ENCODE measurements around the gene BRAP.
"Not testable (repeated sequence)": the region's sequence is repeated elsewhere in the genome, so short reads cannot be mapped to it uniquely, and the experiment has no call there.

BRAP gene

DNA sequence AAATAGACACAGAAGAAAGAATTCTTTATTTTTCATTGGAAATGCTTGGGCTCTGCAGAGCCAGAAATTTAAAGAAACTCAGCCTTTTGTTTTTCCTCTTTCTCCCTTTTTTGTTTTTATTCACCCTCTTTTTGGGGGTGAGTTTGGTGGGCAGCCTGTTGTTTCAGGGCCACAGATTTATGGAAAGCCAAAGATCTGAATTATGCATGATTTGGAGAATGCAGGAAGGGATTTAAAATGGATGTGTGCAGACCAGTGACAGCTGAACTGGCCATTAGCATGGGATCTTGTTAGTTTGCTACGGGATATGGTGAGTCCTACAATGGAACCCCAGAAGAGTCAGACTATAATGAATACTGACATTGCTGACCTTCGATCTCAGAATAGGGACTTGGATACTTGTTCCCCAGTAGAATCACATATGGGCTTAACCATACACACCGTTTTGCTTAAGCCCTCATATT lies 79.0 kb downstream of the BRAP start:
- Histone ChIP-seq H3K9ac (ENCODE audit: low read length) (no peak overlapping the region), H3K4me2 (ENCODE audit: low read length) (no peak overlapping the region), H3F3A (ENCODE audit: insufficient read depth, low read length) (no peaks in the 10 kb centered on the region), H3K9me3 (ENCODE audit: low read length) (no peaks in the 10 kb centered on the region), H3K4me1 (ENCODE audit: insufficient read depth, low read length, severe bottlenecking) (no peaks in the 10 kb centered on the region), H3K27me3 (ENCODE audit: insufficient read depth, low read length) (no peaks in the 10 kb centered on the region), H4K20me1 (ENCODE audit: insufficient read depth, low read length) (no peaks in the 10 kb centered on the region), H3K79me2 (ENCODE audit: insufficient read depth, low read length) (no peaks in the 10 kb centered on the region), H3K4me3 (ENCODE audit: low read depth, low read length, poor library complexity, severe bottlenecking) (no peak overlapping the region), H2AFZ (ENCODE audit: low read length) (no peak overlapping the region), H3K36me3 (ENCODE audit: insufficient read depth, low read length) (no peaks in the 10 kb centered on the region), H3K27ac (ENCODE audit: low read depth, low read length, poor library complexity, severe bottlenecking) (no peak overlapping the region), H3K9me2 (ENCODE audit: low read depth, low read length) (no peaks in the 10 kb centered on the region)
- TF ChIP-seq EZH2 (IDR thresholded peaks at IDR 0.05; ENCODE audit: borderline replicate concordance, low read length) (no peak), CTCF (IDR thresholded peaks at IDR 0.05; ENCODE audit: low read length) (no peak)

DNA sequence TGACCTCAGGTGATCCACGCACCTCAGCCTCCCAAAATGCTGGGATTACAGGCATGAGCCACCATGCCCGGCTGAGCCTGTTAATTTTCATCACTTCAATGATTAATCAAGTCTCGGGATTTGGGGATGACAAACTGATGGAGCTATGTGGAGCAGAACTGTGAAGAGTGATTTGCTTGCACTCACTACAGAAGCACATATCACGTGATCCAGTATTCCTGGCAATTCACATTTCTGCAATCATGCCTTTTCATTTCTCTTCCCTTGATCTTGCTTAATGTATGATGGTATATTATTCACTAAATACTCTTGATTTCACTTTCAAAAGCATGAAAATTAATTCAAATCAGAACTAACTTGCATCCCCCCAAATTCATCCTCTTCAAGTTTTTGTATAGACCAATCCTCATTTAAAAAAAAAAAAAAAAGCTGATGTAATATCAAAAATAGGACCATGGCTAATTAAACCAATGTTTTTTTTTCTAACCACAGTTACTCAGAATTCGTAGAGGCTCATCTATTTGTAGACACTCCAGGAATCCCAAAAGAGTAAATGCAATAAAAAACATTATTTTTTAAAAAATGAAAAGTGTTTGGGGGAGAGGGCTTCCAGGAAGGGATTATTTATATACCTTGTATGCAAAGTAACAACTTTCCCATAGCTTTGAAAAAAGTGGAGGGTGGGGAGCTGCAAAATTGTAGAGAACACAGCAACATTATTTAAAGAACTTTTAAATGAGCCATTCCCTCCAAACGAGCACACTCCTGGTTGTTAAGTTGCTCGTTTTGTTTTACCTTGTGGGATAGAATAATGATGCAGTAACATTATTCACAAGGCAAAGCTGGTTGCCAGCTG lies 79.6 kb downstream of the BRAP start:
- no peaks in the 10 kb centered on the region for H3K4me1 ChIP-seq (ENCODE audit: insufficient read depth, low read length, severe bottlenecking)

DNA sequence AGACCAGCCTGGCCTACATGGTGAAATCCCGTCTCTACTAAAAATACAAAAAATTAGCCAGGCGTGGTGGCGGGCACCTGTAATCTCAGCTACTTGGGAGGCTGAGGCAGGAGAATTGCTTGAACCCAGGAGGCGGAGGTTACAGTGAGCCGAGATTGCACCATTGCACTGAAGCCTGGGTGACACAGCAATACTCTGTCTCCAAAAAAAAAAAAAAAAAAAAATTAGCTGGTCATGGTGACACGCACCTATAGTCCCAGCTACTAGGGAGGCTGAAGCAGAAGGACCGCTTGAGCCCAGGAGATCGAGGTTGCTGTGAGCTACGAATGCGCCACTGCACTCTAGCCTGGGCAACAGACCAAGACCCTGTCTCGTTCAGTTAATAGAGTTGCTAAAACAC lies 82.9 kb downstream of the BRAP start:
- not testable (repeated sequence) for H3K27me3 ChIP-seq (ENCODE audit: insufficient read depth, low read length); H2AFZ ChIP-seq (ENCODE audit: low read length); H3K79me2 ChIP-seq (ENCODE audit: insufficient read depth, low read length); H3K27ac ChIP-seq (ENCODE audit: low read depth, low read length, poor library complexity, severe bottlenecking); H3F3A ChIP-seq (ENCODE audit: insufficient read depth, low read length); H3K4me3 ChIP-seq (ENCODE audit: low read depth, low read length, poor library complexity, severe bottlenecking); H3K9me3 ChIP-seq (ENCODE audit: low read length); H3K9ac ChIP-seq (ENCODE audit: low read length); H3K36me3 ChIP-seq (ENCODE audit: insufficient read depth, low read length); H3K9me2 ChIP-seq (ENCODE audit: low read depth, low read length); H4K20me1 ChIP-seq (ENCODE audit: insufficient read depth, low read length); H3K4me1 ChIP-seq (ENCODE audit: insufficient read depth, low read length, severe bottlenecking); H3K4me2 ChIP-seq (ENCODE audit: low read length)

More for the DNA sequence above, 79.6 kb downstream of the BRAP start:
- Histone ChIP-seq H3F3A (ENCODE audit: insufficient read depth, low read length) (no peaks in the 10 kb centered on the region), H3K9ac (ENCODE audit: low read length) (no peak overlapping the region), H2AFZ (ENCODE audit: low read length) (no peak overlapping the region), H3K36me3 (ENCODE audit: insufficient read depth, low read length) (no peaks in the 10 kb centered on the region), H3K9me3 (ENCODE audit: low read length) (no peaks in the 10 kb centered on the region), H3K9me2 (ENCODE audit: low read depth, low read length) (no peaks in the 10 kb centered on the region), H3K27me3 (ENCODE audit: insufficient read depth, low read length) (no peaks in the 10 kb centered on the region), H3K79me2 (ENCODE audit: insufficient read depth, low read length) (no peaks in the 10 kb centered on the region), H3K4me2 (ENCODE audit: low read length) (no peak overlapping the region), H4K20me1 (ENCODE audit: insufficient read depth, low read length) (no peaks in the 10 kb centered on the region), H3K4me3 (ENCODE audit: low read depth, low read length, poor library complexity, severe bottlenecking) (no peak overlapping the region), H3K27ac (ENCODE audit: low read depth, low read length, poor library complexity, severe bottlenecking) (no peak overlapping the region)
- TF ChIP-seq CTCF (IDR thresholded peaks at IDR 0.05; ENCODE audit: low read length) (no peak), EZH2 (IDR thresholded peaks at IDR 0.05; ENCODE audit: borderline replicate concordance, low read length) (no peak)

GRCh38 chr12:111602348-111602747 lies 83.4 kb downstream of the BRAP start:
- Histone ChIP-seq H3K79me2 (ENCODE audit: insufficient read depth, low read length) (peaks cover 11% of the 10 kb centered on the region), H4K20me1 (ENCODE audit: insufficient read depth, low read length) (no peaks in the 10 kb centered on the region), H3K4me3 (ENCODE audit: low read depth, low read length, poor library complexity, severe bottlenecking) (no peak overlapping the region), H3K9me2 (ENCODE audit: low read depth, low read length) (no peaks in the 10 kb centered on the region), H3K27ac (ENCODE audit: low read depth, low read length, poor library complexity, severe bottlenecking) (no peak overlapping the region), H3K9ac (ENCODE audit: low read length) (no peak overlapping the region), H3K36me3 (ENCODE audit: insufficient read depth, low read length) (no peaks in the 10 kb centered on the region), H3K4me2 (ENCODE audit: low read length) (no peak overlapping the region), H3K9me3 (ENCODE audit: low read length) (no peaks in the 10 kb centered on the region), H3K4me1 (ENCODE audit: insufficient read depth, low read length, severe bottlenecking) (peaks cover 7% of the 10 kb centered on the region), H3F3A (ENCODE audit: insufficient read depth, low read length) (no peaks in the 10 kb centered on the region), H3K27me3 (ENCODE audit: insufficient read depth, low read length) (no peaks in the 10 kb centered on the region), H2AFZ (ENCODE audit: low read length) (no peak overlapping the region)
- no peak for TF ChIP-seq CTCF (IDR thresholded peaks at IDR 0.05; ENCODE audit: low read length)
- no peak for TF ChIP-seq EZH2 (IDR thresholded peaks at IDR 0.05; ENCODE audit: borderline replicate concordance, low read length)

DNA sequence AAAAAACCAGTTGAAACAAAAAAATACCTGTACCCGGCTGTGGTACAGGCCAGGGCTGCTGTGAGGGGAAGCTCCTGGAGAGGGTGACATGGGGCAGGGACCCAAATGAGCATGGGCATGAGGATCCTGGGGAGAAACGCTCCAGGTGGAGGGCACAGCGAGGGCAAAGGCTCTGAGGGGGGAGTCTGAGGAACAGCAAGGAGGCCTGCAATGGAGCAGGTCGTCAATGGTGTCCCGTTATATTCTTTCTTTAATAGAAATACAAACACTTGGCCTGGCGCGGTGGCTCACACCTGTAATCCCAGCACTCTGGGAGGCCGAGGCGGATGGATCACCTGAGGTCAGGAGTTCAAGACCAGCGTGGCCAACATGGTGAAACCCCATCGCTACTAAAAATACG lies 84.8 kb downstream of the BRAP start:
- H3K27me3 ChIP-seq (ENCODE audit: insufficient read depth, low read length); H3K4me3 ChIP-seq (ENCODE audit: low read depth, low read length, poor library complexity, severe bottlenecking); H3F3A ChIP-seq (ENCODE audit: insufficient read depth, low read length); H3K36me3 ChIP-seq (ENCODE audit: insufficient read depth, low read length); H3K9me3 ChIP-seq (ENCODE audit: low read length); H3K4me2 ChIP-seq (ENCODE audit: low read length); H3K9me2 ChIP-seq (ENCODE audit: low read depth, low read length); H3K27ac ChIP-seq (ENCODE audit: low read depth, low read length, poor library complexity, severe bottlenecking); H2AFZ ChIP-seq (ENCODE audit: low read length); H4K20me1 ChIP-seq (ENCODE audit: insufficient read depth, low read length); H3K9ac ChIP-seq (ENCODE audit: low read length): not testable (repeated sequence)
- Histone ChIP-seq H3K79me2 (ENCODE audit: insufficient read depth, low read length) (peaks cover 24% of the 10 kb centered on the region), H3K4me1 (ENCODE audit: insufficient read depth, low read length, severe bottlenecking) (peaks cover 20% of the 10 kb centered on the region)
